ENCODE measurements around the gene CAMK1D. TPM values are rescaled to one million over a fixed set of nuclear protein-coding genes. Genes with fewer than 3 reads are reported as not detected.

The CAMK1D gene
- total and polyA plus RNA-seq, 2 experiments from 2014 or later, result 3.5 to 6.0 TPM

GRCh38 chr10:12768156-12769100, 419.1 kb downstream of the CAMK1D start:
- no peaks in the 10 kb centered on the region for H3K9me3 ChIP-seq (ENCODE audit: low read depth)
- H3K9me2 ChIP-seq (replicated peaks; ENCODE audit: insufficient read depth), result no peaks in the 10 kb centered on the region
- no peak for TF ChIP-seq EZH2 (IDR thresholded peaks at IDR 0.05; ENCODE audit: borderline replicate concordance)
- no peak for TF ChIP-seq EZH2phosphoT487 (IDR thresholded peaks at IDR 0.05; ENCODE audit: low read depth, severe bottlenecking, unreplicated experiment)
- no peak for TF ChIP-seq CTCF (IDR thresholded peaks at IDR 0.05; ENCODE audit: poor library complexity)
- H3K4me3 ChIP-seq, result no peak overlapping the region
- WGBS (ENCODE audit: low lambda C conversion rate, missing lambda C conversion rate), result 63% methylated on average over 16 of the region's 16 CpGs
- no peaks in the 10 kb centered on the region for H3K36me3 ChIP-seq (replicated peaks; ENCODE audit: insufficient read depth, low read depth)
- no peaks in the 10 kb centered on the region for H3K27me3 ChIP-seq
- H3K4me2 ChIP-seq, result no peak overlapping the region
- H3K79me2 ChIP-seq, result no peaks in the 10 kb centered on the region
- no peak overlapping the region for H2AFZ ChIP-seq
- H4K20me1 ChIP-seq (ENCODE audit: insufficient read depth, poor library complexity, severe bottlenecking), result no peaks in the 10 kb centered on the region
- no peak for DNase-seq (ENCODE audit: low spot score)
- H3K27ac ChIP-seq, result no peak overlapping the region
- H3K4me1 ChIP-seq (ENCODE audit: insufficient read depth), result no peaks in the 10 kb centered on the region

GRCh38 chr10:12769323-12770044, 420.1 kb downstream of the CAMK1D start:
- no peak overlapping the region for H3K4me3 ChIP-seq
- H3K4me2 ChIP-seq, result no peak overlapping the region
- H2AFZ ChIP-seq, result no peak overlapping the region
- no peaks in the 10 kb centered on the region for H3K9me2 ChIP-seq (replicated peaks; ENCODE audit: insufficient read depth)
- WGBS (ENCODE audit: low lambda C conversion rate, missing lambda C conversion rate), result 87% methylated on average over 14 of the region's 14 CpGs
- TF ChIP-seq CTCF (IDR thresholded peaks at IDR 0.05; ENCODE audit: poor library complexity) (no peak), EZH2phosphoT487 (IDR thresholded peaks at IDR 0.05; ENCODE audit: low read depth, severe bottlenecking, unreplicated experiment) (no peak), EZH2 (IDR thresholded peaks at IDR 0.05; ENCODE audit: borderline replicate concordance) (no peak)
- no peaks in the 10 kb centered on the region for H3K79me2 ChIP-seq
- no peaks in the 10 kb centered on the region for H4K20me1 ChIP-seq (ENCODE audit: insufficient read depth, poor library complexity, severe bottlenecking)
- no peaks in the 10 kb centered on the region for H3K27me3 ChIP-seq
- no peak for DNase-seq (ENCODE audit: low spot score)
- no peaks in the 10 kb centered on the region for H3K4me1 ChIP-seq (ENCODE audit: insufficient read depth)
- H3K36me3 ChIP-seq (replicated peaks; ENCODE audit: insufficient read depth, low read depth), result no peaks in the 10 kb centered on the region
- no peaks in the 10 kb centered on the region for H3K9me3 ChIP-seq (ENCODE audit: low read depth)
- H3K27ac ChIP-seq, result no peak overlapping the region

GRCh38 chr10:12771981-12772760, 422.8 kb downstream of the CAMK1D start:
- H3K36me3 ChIP-seq (replicated peaks; ENCODE audit: insufficient read depth, low read depth), result no peaks in the 10 kb centered on the region
- H3K9me3 ChIP-seq (ENCODE audit: low read depth), result no peaks in the 10 kb centered on the region
- H4K20me1 ChIP-seq (ENCODE audit: insufficient read depth, poor library complexity, severe bottlenecking), result no peaks in the 10 kb centered on the region
- TF ChIP-seq EZH2phosphoT487 (IDR thresholded peaks at IDR 0.05; ENCODE audit: low read depth, severe bottlenecking, unreplicated experiment) (no peak), CTCF (IDR thresholded peaks at IDR 0.05; ENCODE audit: poor library complexity) (no peak), EZH2 (IDR thresholded peaks at IDR 0.05; ENCODE audit: borderline replicate concordance) (no peak)
- no peak overlapping the region for H3K4me3 ChIP-seq
- no peaks in the 10 kb centered on the region for H3K9me2 ChIP-seq (replicated peaks; ENCODE audit: insufficient read depth)
- DNase-seq (ENCODE audit: low spot score), result no peak
- H3K27ac ChIP-seq, result no peak overlapping the region
- H3K27me3 ChIP-seq, result no peaks in the 10 kb centered on the region
- H3K79me2 ChIP-seq, result no peaks in the 10 kb centered on the region
- no peak overlapping the region for H3K4me2 ChIP-seq
- WGBS (ENCODE audit: low lambda C conversion rate, missing lambda C conversion rate), result 83% methylated on average over 19 of the region's 19 CpGs
- no peaks in the 10 kb centered on the region for H3K4me1 ChIP-seq (ENCODE audit: insufficient read depth)
- H2AFZ ChIP-seq, result no peak overlapping the region

Measured in hepatocyte (in vitro differentiated cells).